BJ (cell line): Measurements from ENCODE around the gene COASY. TPM values are rescaled to one million over a fixed set of nuclear protein-coding genes. Genes with fewer than 3 reads are reported as not detected.
A peak's percentile ranks its signal among the peaks of the same experiment; 100 is the strongest.
"Not testable (repeated sequence)": the region's sequence is repeated elsewhere in the genome, so short reads cannot be mapped to it uniquely, and the experiment has no call there.

Experiments used
- CTCF ChIA-PET: fragments of 350-600 bp; formaldehyde crosslinking; extraction: SDS; loops from one replicate; lab custom pipeline; 2021; ENCODE audit warnings: antibody characterized with exemption, inconsistent platforms; lab: Yijun Ruan, JAX
- POLR2A ChIA-PET: fragments of 300-600 bp; sonication (Branson Sonifier 250); formaldehyde crosslinking; extraction: SDS; loops from one replicate; lab custom pipeline; 2021; ENCODE audit warnings: antibody characterized with exemption; lab: Charles Lee
- DNase-seq: peaks from one replicate; pipeline ENCODE4 v3.0.0-alpha.2; 2011; ENCODE audit warnings: low read depth
- H3K27me3 ChIP-seq: 2 replicates; pipeline ENCODE4 v1.6.0; 2011; ENCODE audit warnings: low read length; ENCODE audit not compliant: control insufficient read depth, insufficient read depth
- H3K36me3 ChIP-seq: 2 replicates; pipeline ENCODE4 v1.5.1; 2011; ENCODE audit warnings: low read length; ENCODE audit not compliant: control insufficient read depth, insufficient read depth
- H3K4me3 ChIP-seq: 2 replicates; pipeline ENCODE4 v1.5.1; 2011; ENCODE audit warnings: low read depth, mild to moderate bottlenecking, control low read depth, low read length
- polyA plus RNA-seq: library from polyadenylated mRNA; depleted of rRNA; stranded (reverse); fragments of >200 nt; gene quantifications from 2 replicates; pipeline ENCODE4 v1.2.3, GENCODE V29; 2011
- TF ChIP-seq, protein P1 (sequence below): IDR thresholded peaks from 2 replicates; pipeline ENCODE4 v1.5.1; 2011; ENCODE audit warnings: low read depth, mild to moderate bottlenecking, control low read depth, inconsistent platforms, low read length, moderate library complexity; ENCODE audit not compliant: insufficient read depth

COASY gene
- polyA plus RNA-seq, 1 experiment = 41.5 TPM

DNA sequence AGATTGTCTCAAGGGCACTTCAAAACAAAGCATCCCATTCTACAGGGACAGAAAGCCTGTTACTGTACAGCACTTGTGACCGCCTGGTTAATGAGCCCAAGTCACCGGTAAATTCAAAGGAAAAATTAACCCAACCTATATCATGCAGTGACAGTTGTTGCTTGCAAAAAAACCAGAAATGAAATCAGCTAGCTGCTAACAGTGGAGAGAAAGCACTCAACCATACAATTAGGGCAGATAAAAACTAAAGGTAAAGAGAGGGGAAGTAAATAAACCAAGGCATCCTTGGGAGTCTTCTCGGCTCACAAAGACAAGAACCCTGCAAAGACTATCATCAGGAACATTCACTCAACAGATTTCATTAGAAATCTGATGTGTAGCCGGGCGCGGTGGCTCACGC, 41.4 kb downstream of the COASY start:
- Histone ChIP-seq H3K36me3 (peaks cover 1% of the 10 kb centered on the region; the same call in 1 of the 2 replicates), H3K27me3 (no peaks in the 10 kb centered on the region), H3K4me3 (no peak overlapping the region)
- POLR2A ChIA-PET = no interaction called here
- CTCF ChIA-PET = no interaction called here
- TF ChIP-seq, protein P1, sequence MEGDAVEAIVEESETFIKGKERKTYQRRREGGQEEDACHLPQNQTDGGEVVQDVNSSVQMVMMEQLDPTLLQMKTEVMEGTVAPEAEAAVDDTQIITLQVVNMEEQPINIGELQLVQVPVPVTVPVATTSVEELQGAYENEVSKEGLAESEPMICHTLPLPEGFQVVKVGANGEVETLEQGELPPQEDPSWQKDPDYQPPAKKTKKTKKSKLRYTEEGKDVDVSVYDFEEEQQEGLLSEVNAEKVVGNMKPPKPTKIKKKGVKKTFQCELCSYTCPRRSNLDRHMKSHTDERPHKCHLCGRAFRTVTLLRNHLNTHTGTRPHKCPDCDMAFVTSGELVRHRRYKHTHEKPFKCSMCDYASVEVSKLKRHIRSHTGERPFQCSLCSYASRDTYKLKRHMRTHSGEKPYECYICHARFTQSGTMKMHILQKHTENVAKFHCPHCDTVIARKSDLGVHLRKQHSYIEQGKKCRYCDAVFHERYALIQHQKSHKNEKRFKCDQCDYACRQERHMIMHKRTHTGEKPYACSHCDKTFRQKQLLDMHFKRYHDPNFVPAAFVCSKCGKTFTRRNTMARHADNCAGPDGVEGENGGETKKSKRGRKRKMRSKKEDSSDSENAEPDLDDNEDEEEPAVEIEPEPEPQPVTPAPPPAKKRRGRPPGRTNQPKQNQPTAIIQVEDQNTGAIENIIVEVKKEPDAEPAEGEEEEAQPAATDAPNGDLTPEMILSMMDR = no peak
- DNase-seq = no peak

DNA sequence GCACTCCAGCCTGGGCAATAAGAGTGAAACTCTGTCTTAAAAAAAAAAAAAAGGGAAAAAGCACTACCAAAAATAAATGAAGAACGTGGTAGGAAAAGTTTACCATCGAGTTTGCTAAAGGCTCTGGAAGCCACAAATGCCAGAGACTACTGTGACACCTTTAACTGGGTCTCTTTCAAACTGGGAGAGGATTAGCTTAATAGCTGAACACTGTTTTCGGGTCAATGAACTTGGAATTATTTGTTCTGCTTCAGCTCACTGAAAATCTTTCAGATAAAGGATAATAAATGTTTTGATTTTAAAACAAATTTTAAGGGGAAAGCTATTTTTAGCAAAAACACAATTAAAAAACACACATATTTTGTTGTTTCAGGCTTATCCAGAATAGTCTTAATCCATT, 45.8 kb downstream of the COASY start:
- H3K4me3 ChIP-seq = peak overlapping the region; percentile 69
- H3K36me3 ChIP-seq = peaks cover 6% of the 10 kb centered on the region
- TF ChIP-seq, protein P1 = no peak
- CTCF ChIA-PET = interaction anchor here (0.8 to 3.4 kb wide), 8 partner anchors 9 to 72 kb away, joined by 3 to 16 read pairs (median 5); partner anchors contain the start of gene PSMC3IP
- no peak for DNase-seq
- POLR2A ChIA-PET = interaction anchor here (0.7 kb wide), 1 partner anchor 72 kb away, joined by 14 read pairs; the partner anchor contains the start of gene NAGLU
- no peaks in the 10 kb centered on the region for H3K27me3 ChIP-seq

DNA sequence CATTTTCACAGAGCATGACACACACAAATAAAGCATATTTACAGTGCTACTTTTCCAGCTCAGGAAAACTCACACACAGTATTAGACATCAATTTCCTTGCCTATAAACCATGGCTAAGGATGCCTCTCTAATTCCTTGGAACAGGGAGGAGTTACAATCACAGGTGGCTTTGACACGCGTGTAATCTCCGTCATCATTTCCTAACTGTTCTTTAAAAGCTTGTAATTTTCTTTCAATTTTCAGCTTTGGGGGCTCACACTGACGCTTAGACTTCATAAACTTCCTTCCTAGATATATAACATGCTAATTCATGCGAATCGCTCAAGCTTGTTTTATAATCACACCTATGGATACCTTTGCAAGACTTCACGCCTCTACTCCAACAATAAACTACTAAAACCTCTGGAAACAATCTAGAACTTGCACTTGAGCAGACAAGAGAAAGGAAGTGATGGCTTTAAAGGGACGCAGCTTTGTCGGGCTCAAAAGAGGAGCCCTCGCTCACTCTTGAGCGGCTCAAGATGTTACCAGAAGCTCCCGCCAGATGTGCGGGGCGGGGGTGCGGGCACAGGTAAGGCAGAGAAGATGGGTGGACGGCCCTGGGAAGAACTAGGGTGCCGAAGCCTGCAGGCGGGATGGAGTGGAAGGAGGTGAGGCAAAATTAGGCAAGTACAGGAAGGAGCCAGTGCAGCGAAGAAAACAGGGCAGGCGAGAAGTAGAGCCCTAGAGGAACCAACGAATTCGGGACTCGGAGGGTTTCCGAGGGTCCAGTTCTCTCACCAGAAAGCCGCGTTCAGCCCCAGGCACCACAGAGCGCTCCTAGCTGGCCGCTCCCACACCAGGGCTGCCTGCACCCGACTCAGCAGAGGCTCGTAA, 46.6 kb downstream of the COASY start:
- Histone ChIP-seq H3K4me3 (peak overlapping the region; percentile 69), H3K36me3 (peaks cover 10% of the 10 kb centered on the region), H3K27me3 (no peaks in the 10 kb centered on the region)
- DNase-seq = no peak
- ChIA-PET POLR2A (no interaction called here), CTCF (interaction anchor here (0.6 to 3.4 kb wide), 12 partner anchors 10 to 207 kb away, joined by 3 to 16 read pairs (median 4); partner anchors contain the start of gene PSMC3IP)
- TF ChIP-seq, protein P1 = no peak

DNA sequence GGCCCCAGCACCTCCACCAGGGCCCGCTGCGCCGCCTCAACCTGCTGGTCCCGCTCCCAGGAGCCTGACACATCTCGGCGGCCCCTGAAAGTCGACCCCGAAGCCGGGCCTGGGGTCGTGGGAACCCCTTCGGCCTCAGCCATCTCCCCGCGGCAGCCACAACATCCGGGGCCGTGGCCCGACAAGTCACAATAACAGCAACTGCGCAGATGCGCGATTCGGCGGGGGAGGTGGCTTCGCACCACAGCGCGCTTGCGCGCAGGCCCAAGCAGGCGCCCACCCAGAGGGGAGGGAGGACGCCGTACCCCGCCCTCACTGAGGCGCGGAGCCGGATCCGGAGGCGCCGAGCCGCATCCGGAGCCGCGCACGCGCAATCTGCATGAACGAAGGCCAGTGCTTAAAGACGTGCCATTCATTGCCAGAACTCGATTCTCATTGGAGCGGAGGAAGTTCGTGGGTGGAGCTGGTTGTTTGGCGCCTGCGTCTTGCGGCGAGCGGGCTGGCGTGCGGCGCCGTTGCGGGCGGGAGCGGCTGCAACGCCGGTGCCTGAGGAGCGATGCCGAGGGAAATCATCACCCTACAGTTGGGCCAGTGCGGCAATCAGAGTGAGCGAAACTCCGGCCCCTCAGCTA, 47.4 kb downstream of the COASY start, which contains the start of the genes RETREG3 and TUBG1:
Gene RETREG3 (minus strand): TSS at position 193 of the 632 bp plus-strand sequence. CDS start 50 bp downstream, at position 143.
Gene TUBG1 (plus strand): TSS at position 502 of the 632 bp plus-strand sequence. CDS start 55 bp downstream, at position 557.
- Histone ChIP-seq H3K4me3 (peak within 1 kb of the TSS; percentile 69), H3K36me3 (peaks cover 14% of the 10 kb centered on the region), H3K27me3 (no peaks in the 10 kb centered on the region)
- TF ChIP-seq, protein P1 = peak; percentile 55
- ChIA-PET CTCF (interaction anchor here (0.6 to 3.4 kb wide), 7 partner anchors 13 to 206 kb away, joined by 3 to 16 read pairs (median 4); no protein-coding TSS in a partner anchor), POLR2A (interaction anchor here (0.6 kb wide), 1 partner anchor 41 kb away, joined by 3 read pairs; no protein-coding TSS in a partner anchor)
- peak; percentile 97 for DNase-seq

DNA sequence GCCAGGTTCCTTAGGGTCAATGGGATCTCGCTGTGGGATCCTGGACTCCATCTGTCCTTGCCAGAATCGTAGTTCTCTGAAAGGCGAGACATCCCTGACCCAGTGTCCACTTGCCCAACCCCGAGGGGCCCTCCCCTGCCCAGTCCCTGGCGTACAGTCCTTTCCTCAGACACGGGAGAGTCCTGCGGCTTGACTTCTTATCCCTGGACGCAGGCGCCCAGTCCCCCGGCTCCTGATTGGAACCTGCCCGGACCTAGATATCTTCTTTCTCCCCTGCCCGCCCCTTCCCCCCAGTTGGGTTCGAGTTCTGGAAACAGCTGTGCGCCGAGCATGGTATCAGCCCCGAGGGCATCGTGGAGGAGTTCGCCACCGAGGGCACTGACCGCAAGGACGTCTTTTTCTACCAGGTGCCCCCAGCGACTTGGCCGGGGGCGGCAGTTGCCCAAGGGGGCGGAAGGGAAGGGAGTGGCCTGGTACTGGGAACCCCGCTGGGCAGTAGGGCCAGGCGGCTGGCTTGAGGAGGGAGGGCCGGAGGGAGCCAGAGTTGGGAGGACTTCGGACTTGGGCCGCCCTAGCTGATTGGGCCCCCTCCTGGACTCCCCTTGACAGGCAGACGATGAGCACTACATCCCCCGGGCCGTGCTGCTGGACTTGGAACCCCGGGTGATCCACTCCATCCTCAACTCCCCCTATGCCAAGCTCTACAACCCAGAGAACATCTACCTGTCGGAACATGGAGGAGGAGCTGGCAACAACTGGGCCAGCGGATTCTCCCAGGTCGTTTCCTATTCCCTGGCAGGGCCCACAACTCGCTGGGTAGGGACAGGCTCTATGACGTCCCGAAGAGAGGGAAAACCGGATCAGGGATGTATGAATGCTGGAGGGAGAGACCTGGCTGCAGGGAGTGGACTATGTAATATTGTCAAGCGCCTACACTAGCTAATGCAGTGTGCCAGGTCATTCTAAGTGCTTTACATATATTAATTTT, 48.2 kb downstream of the COASY start:
- Histone ChIP-seq H3K36me3 (peaks cover 18% of the 10 kb centered on the region), H3K4me3 (peak overlapping the region; percentile 68)
- not testable (repeated sequence) for DNase-seq, H3K27me3 ChIP-seq
- CTCF ChIA-PET = interaction anchor here (1.0 to 3.4 kb wide), 3 partner anchors 12 to 70 kb away, joined by 3 to 16 read pairs (median 8); no protein-coding TSS in a partner anchor
- POLR2A ChIA-PET = interaction anchor here (0.6 kb wide), 2 partner anchors 42 to 125 kb away, joined by 3 read pairs; no protein-coding TSS in a partner anchor
